ENCODE data around the gene KCNQ5.

Gene KCNQ5

GRCh38 chr6:72810571-72811280 is 188.9 kb downstream of the KCNQ5 start:
- DNase-seq = peak; percentile 26

GRCh38 chr6:72811971-72812421 is 190.1 kb downstream of the KCNQ5 start:
- DNase-seq = peak; percentile 90

- no peak for DNase-seq
Measured at GRCh38 chr6:72813807-72814596, 192.1 kb downstream of the KCNQ5 start.

- DNase-seq = no peak
Measured at GRCh38 chr6:72816022-72816421, 194.2 kb downstream of the KCNQ5 start.

DNA sequence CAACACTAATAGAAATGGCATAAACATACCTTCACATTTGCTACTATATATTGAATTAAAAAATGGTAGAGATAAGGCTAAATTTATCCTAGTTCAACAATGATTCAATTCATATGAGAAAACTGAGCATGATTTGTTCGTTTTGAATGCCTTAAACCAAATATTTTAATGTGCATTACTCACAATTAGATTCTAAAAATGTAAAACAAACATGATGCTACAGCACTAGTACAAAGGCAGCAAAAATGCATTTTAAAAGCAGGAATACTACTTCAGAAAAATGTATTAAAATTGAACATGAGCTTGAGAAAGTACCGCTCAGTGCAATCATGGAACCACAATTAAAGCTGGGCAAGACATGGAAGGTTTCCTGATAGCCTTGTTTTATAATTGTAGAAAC is 195.3 kb downstream of the KCNQ5 start:
- no peak for DNase-seq

GRCh38 chr6:72819609-72820008 is 197.7 kb downstream of the KCNQ5 start:
- no peak for DNase-seq

GRCh38 chr6:72820153-72820552 is 198.3 kb downstream of the KCNQ5 start:
- no peak for DNase-seq

GRCh38 chr6:72820906-72821305 is 199.0 kb downstream of the KCNQ5 start:
- DNase-seq = no peak

- no peak for DNase-seq
Measured at GRCh38 chr6:72822023-72822422, 200.2 kb downstream of the KCNQ5 start.

GRCh38 chr6:72822691-72823090 is 200.8 kb downstream of the KCNQ5 start:
- no peak for DNase-seq

- no peak for DNase-seq
Measured at GRCh38 chr6:72824833-72825232, 203.0 kb downstream of the KCNQ5 start.

DNA sequence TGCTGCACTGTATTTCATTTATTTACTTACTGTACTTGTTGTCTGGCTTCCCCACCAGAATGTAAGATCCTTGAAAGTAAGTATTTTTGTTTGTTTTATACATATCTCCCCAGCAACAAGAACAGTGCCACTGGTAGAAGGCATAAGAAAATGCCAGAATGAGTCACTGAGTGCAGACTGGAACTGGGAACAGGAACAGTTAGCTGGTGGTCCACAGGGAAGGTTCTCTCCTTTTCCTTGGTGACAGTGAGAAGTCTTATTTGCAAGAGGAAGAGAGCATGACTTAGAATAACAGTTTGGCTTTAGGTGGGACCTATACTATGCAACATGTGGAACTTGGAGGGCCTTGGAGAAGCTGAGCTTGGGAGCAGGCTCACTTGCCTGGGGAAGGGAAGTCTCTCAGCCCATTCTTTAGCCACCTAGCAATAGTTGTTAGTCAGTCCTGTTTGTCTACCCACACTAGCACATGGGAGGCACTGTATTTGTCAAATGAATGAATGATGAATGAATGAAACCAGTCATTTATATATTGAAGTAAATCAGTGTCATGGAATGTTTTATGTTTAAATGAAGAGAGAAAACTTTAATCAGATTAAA is 203.5 kb downstream of the KCNQ5 start:
- peak; percentile 64 for DNase-seq

DNA sequence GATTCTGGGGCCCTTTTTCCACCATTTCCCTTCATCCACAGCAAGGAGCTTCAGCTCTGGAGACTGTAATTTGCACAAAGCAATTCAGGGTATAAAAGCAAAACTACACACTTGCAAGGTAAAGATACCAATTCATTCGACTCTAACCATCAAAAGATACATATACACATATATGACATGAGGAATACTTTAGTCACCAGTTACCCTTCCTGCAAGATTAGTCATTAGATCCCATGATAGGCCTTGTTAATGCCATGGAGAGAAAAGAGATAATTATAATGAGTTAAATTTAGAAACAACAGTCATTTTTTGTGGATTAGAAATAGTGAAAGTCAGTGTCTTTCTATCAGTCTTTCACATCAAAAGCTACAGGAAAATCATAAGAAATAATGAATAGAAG is 204.2 kb downstream of the KCNQ5 start:
- peak; percentile 64 for DNase-seq

GRCh38 chr6:72826744-72827438 is 205.0 kb downstream of the KCNQ5 start:
- peak; percentile 89 for DNase-seq

- DNase-seq = no peak
Measured at GRCh38 chr6:72828904-72829303, 207.0 kb downstream of the KCNQ5 start.

- DNase-seq = peak; percentile 24
Measured at GRCh38 chr6:72832271-72832670, 210.4 kb downstream of the KCNQ5 start.

DNA sequence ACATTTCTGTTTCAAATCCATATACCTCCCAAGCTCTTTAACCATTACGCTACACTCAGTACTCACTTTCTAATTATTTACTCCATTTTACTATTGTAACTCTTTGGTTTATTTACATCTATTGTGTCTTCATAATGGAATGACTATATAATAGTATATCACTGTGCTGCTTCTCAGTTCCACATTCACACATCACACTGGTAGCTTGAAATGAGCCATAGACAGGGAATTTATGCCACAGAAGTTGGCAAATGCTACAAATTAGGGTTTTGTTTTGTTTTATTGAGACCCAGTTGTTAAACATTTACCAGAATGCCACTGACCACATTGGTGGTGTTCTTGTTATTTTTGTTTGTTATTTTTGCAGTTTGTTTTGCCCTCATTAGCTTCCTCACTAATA is 213.9 kb downstream of the KCNQ5 start:
- DNase-seq = no peak

DNA sequence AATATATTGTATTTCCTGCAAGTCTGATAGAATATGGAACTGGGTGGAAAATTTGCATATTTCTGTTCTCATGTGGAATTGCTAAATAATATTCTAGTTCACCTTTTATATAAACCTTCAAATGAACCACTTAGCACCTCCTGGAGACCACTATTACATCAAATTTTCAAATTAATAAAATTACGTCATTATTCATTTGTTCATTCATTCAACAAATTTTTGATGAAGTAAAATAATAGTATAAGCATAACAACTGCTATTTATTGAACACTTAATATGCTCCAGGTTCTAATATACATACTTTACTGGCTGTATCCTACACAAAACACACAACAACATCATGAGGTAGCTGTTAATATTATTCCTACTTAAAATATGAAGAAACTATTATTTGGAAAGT is 215.1 kb downstream of the KCNQ5 start:
- DNase-seq = no peak

- DNase-seq = no peak
Measured at GRCh38 chr6:72841195-72841594, 219.3 kb downstream of the KCNQ5 start.

GRCh38 chr6:72842140-72842539 is 220.3 kb downstream of the KCNQ5 start:
- DNase-seq = no peak

DNA sequence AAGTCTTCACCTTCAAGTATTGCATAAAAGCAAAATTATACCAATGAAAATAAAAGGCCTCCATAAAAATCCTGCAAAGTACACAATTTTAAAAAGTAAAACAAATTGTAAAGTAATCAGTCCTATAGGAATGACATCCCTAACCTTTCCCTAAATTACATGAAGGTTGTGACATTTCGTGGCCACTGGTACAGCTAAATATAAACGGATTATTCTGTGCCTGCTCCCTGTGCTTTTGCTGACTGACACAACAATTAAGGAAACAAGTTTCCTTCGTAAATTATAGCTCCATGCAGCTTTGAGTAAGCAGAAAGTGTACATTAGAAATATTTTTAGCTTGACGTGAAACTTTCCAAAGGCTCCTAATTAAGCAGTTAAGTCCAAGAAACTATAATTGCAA is 222.8 kb downstream of the KCNQ5 start:
- DNase-seq = no peak

GRCh38 chr6:72849346-72849745 is 227.5 kb downstream of the KCNQ5 start:
- no peak for DNase-seq

GRCh38 chr6:72850040-72850439 is 228.2 kb downstream of the KCNQ5 start:
- no peak for DNase-seq
